Activated naive CD8-positive, alpha-beta T cell treated with anti-CD3 and anti-CD28 coated beads, Interleukin-2, amount 10 ng/mL, durations not matched to agents 7 days and 5 days (primary cell): ENCODE measurements around the gene BTG3. TPM values are rescaled to one million over a fixed set of nuclear protein-coding genes. Genes with fewer than 3 reads are reported as not detected.
A peak's percentile ranks its signal among the peaks of the same experiment; 100 is the strongest.

Experiments used
- ATAC-seq: fragments of 150-1000 bp; cut with Tn5 transposase; one replicate; pipeline ENCODE4 v1.10.0; 2021; ENCODE audit warnings: low read depth, moderate library complexity
- POLR2A ChIA-PET: fragments of 350-600 bp; sonication (Branson Sonifier 250); formaldehyde crosslinking; loops from one replicate; lab custom pipeline; 2021; ENCODE audit warnings: antibody characterized with exemption; lab: Charles Lee
- DNase-seq: peaks from one replicate; pipeline ENCODE4 v3.0.0; 2021
- H3K27ac Mint-ChIP-seq: one replicate; pipeline ENCODE4 v1.8.0; 2022; ENCODE audit warnings: mild to moderate bottlenecking, mixed read lengths
- H3K27me3 Mint-ChIP-seq: one replicate; pipeline ENCODE4 v1.8.0; 2022; ENCODE audit warnings: mild to moderate bottlenecking, moderate library complexity, mixed read lengths
- H3K36me3 Mint-ChIP-seq: one replicate; pipeline ENCODE4 v1.8.0; 2021; ENCODE audit warnings: mild to moderate bottlenecking, mixed read lengths
- H3K4me1 Mint-ChIP-seq: one replicate; pipeline ENCODE4 v1.8.0; 2021; ENCODE audit warnings: mixed read lengths
- H3K4me3 Mint-ChIP-seq: one replicate; pipeline ENCODE4 v1.8.0; 2022; ENCODE audit warnings: mild to moderate bottlenecking, moderate library complexity, mixed read lengths
- H3K9me3 Mint-ChIP-seq: one replicate; pipeline ENCODE4 v1.8.0; 2021; ENCODE audit warnings: mixed read lengths
- total RNA-seq, 2 experiments: library from RNA; stranded (reverse); gene quantifications; one replicate each; pipeline ENCODE4 v1.2.3, GENCODE V29; 2021

Gene BTG3
- total RNA-seq, 2 experiments from 2014 or later, result 36.0 to 37.3 TPM

GRCh38 chr21:17612023-17612564 is 607 bp downstream of the BTG3 start:
- Mint-ChIP-seq H3K4me1 (peaks cover 46% of the 10 kb centered on the region), H3K36me3 (peaks cover 18% of the 10 kb centered on the region), H3K4me3 (peak overlapping the region; percentile 97), H3K9me3 (no peaks in the 10 kb centered on the region), H3K27me3 (peaks cover 2% of the 10 kb centered on the region), H3K27ac (peak overlapping the region; percentile 97)
- ATAC-seq, result no peak
- POLR2A ChIA-PET, result interaction anchor here (0.6 to 1.8 kb wide), 5 partner anchors 20 to 207 kb away, joined by 3 to 14 read pairs (median 3); partner anchors contain the start of gene C21orf91
- peak; percentile 63 for DNase-seq

- Mint-ChIP-seq H3K4me1 (peaks cover 46% of the 10 kb centered on the region), H3K9me3 (no peaks in the 10 kb centered on the region), H3K36me3 (peaks cover 19% of the 10 kb centered on the region), H3K27ac (peak overlapping the region; percentile 97), H3K4me3 (peak overlapping the region; percentile 97), H3K27me3 (peaks cover 2% of the 10 kb centered on the region)
- DNase-seq (peak; percentile 74), ATAC-seq (peak; percentile 57)
- POLR2A ChIA-PET, result interaction anchor here (0.6 to 1.8 kb wide), 5 partner anchors 20 to 207 kb away, joined by 3 to 14 read pairs (median 3); partner anchors contain the start of gene C21orf91
Measured at GRCh38 chr21:17611414-17612022, 1.2 kb downstream of the BTG3 start.

- H3K9me3 Mint-ChIP-seq, result no peaks in the 10 kb centered on the region
Measured at GRCh38 chr21:17610911-17611310, 1.8 kb downstream of the BTG3 start.

GRCh38 chr21:17609681-17610080 is 3.0 kb downstream of the BTG3 start:
- POLR2A ChIA-PET, result no interaction called here
- DNase-seq, result no peak
- H3K27me3 Mint-ChIP-seq, result peaks cover 2% of the 10 kb centered on the region
- peak overlapping the region; percentile 49 for H3K4me3 Mint-ChIP-seq
- peaks cover 19% of the 10 kb centered on the region for H3K36me3 Mint-ChIP-seq
- ATAC-seq, result no peak
- H3K27ac Mint-ChIP-seq, result peak overlapping the region; percentile 30
- no peaks in the 10 kb centered on the region for H3K9me3 Mint-ChIP-seq
- H3K4me1 Mint-ChIP-seq, result peaks cover 42% of the 10 kb centered on the region

More at GRCh38 chr21:17610911-17611310, 1.8 kb downstream of the BTG3 start:
- H3K4me1 Mint-ChIP-seq, result peaks cover 46% of the 10 kb centered on the region
- peaks cover 2% of the 10 kb centered on the region for H3K27me3 Mint-ChIP-seq
- DNase-seq, result no peak
- peak overlapping the region; percentile 97 for H3K27ac Mint-ChIP-seq
- peak overlapping the region; percentile 97 for H3K4me3 Mint-ChIP-seq
- POLR2A ChIA-PET, result interaction anchor here (1.4 to 1.8 kb wide), 2 partner anchors 180 to 208 kb away, joined by 3 to 14 read pairs; partner anchors contain the start of gene C21orf91
- peaks cover 19% of the 10 kb centered on the region for H3K36me3 Mint-ChIP-seq
- no peak for ATAC-seq

GRCh38 chr21:17607684-17608083 is 5.0 kb downstream of the BTG3 start:
- no peaks in the 10 kb centered on the region for H3K9me3 Mint-ChIP-seq
- peaks cover 34% of the 10 kb centered on the region for H3K36me3 Mint-ChIP-seq
- ATAC-seq (no peak), DNase-seq (no peak)
- peak overlapping the region; percentile 42 for H3K4me3 Mint-ChIP-seq
- no peaks in the 10 kb centered on the region for H3K27me3 Mint-ChIP-seq
- H3K27ac Mint-ChIP-seq, result peak overlapping the region; percentile 51
- H3K4me1 Mint-ChIP-seq, result peaks cover 45% of the 10 kb centered on the region
- POLR2A ChIA-PET, result no interaction called here

- POLR2A ChIA-PET, result no interaction called here
- ATAC-seq, result no peak
- no peaks in the 10 kb centered on the region for H3K9me3 Mint-ChIP-seq
- H3K36me3 Mint-ChIP-seq, result peaks cover 38% of the 10 kb centered on the region
- H3K27ac Mint-ChIP-seq, result no peak overlapping the region
- H3K4me1 Mint-ChIP-seq, result peaks cover 22% of the 10 kb centered on the region
- H3K27me3 Mint-ChIP-seq, result no peaks in the 10 kb centered on the region
- no peak for DNase-seq
- no peak overlapping the region for H3K4me3 Mint-ChIP-seq
Measured at GRCh38 chr21:17602874-17603273, 9.8 kb downstream of the BTG3 start.

- H3K27me3 Mint-ChIP-seq, result no peaks in the 10 kb centered on the region
Measured at GRCh38 chr21:17598437-17598836, 14.3 kb downstream of the BTG3 start.

GRCh38 chr21:17597680-17598079 is 15.0 kb downstream of the BTG3 start:
- Mint-ChIP-seq H3K27ac (no peak overlapping the region), H3K27me3 (no peaks in the 10 kb centered on the region), H3K36me3 (peaks cover 35% of the 10 kb centered on the region), H3K4me3 (no peak overlapping the region), H3K4me1 (peaks cover 4% of the 10 kb centered on the region), H3K9me3 (no peaks in the 10 kb centered on the region)
- POLR2A ChIA-PET, result no interaction called here
- DNase-seq (no peak), ATAC-seq (no peak)

More at GRCh38 chr21:17598437-17598836, 14.3 kb downstream of the BTG3 start:
- POLR2A ChIA-PET, result no interaction called here
- Mint-ChIP-seq H3K36me3 (peaks cover 38% of the 10 kb centered on the region), H3K4me3 (no peak overlapping the region), H3K9me3 (no peaks in the 10 kb centered on the region), H3K4me1 (peaks cover 10% of the 10 kb centered on the region), H3K27ac (no peak overlapping the region)
- no peak for DNase-seq
- ATAC-seq, result no peak

- POLR2A ChIA-PET, result no interaction called here
- Mint-ChIP-seq H3K4me1 (no peaks in the 10 kb centered on the region), H3K36me3 (peaks cover 17% of the 10 kb centered on the region), H3K27ac (no peak overlapping the region), H3K27me3 (no peaks in the 10 kb centered on the region), H3K4me3 (no peak overlapping the region), H3K9me3 (peaks cover 2% of the 10 kb centered on the region)
- DNase-seq (no peak), ATAC-seq (no peak)
Measured at GRCh38 chr21:17590430-17590829, 22.3 kb downstream of the BTG3 start.

- no peak for ATAC-seq
Measured at GRCh38 chr21:17585875-17586450, 26.7 kb downstream of the BTG3 start.

GRCh38 chr21:17583898-17584297 is 28.8 kb downstream of the BTG3 start:
- H3K9me3 Mint-ChIP-seq, result peaks cover 2% of the 10 kb centered on the region
- H3K4me3 Mint-ChIP-seq, result no peak overlapping the region
- H3K27ac Mint-ChIP-seq, result no peak overlapping the region
- no peaks in the 10 kb centered on the region for H3K27me3 Mint-ChIP-seq
- no peaks in the 10 kb centered on the region for H3K4me1 Mint-ChIP-seq
- ATAC-seq, result no peak
- H3K36me3 Mint-ChIP-seq, result no peaks in the 10 kb centered on the region
- no peak for DNase-seq
- POLR2A ChIA-PET, result no interaction called here

More at GRCh38 chr21:17585875-17586450, 26.7 kb downstream of the BTG3 start:
- POLR2A ChIA-PET, result no interaction called here
- Mint-ChIP-seq H3K27ac (no peak overlapping the region), H3K36me3 (peaks cover 2% of the 10 kb centered on the region), H3K27me3 (no peaks in the 10 kb centered on the region), H3K4me1 (no peaks in the 10 kb centered on the region), H3K4me3 (no peak overlapping the region), H3K9me3 (peaks cover 2% of the 10 kb centered on the region)
- no peak for DNase-seq

GRCh38 chr21:17580319-17580718 is 32.4 kb downstream of the BTG3 start:
- POLR2A ChIA-PET, result no interaction called here
- H3K27me3 Mint-ChIP-seq, result no peaks in the 10 kb centered on the region
- no peak overlapping the region for H3K27ac Mint-ChIP-seq
- H3K9me3 Mint-ChIP-seq, result no peaks in the 10 kb centered on the region
- no peak for ATAC-seq
- H3K4me1 Mint-ChIP-seq, result no peaks in the 10 kb centered on the region
- no peak overlapping the region for H3K4me3 Mint-ChIP-seq
- no peak for DNase-seq
- H3K36me3 Mint-ChIP-seq, result no peaks in the 10 kb centered on the region

GRCh38 chr21:17578876-17579275 is 33.8 kb downstream of the BTG3 start:
- no peak for ATAC-seq
- no peaks in the 10 kb centered on the region for H3K9me3 Mint-ChIP-seq
- H3K36me3 Mint-ChIP-seq, result no peaks in the 10 kb centered on the region
- peaks cover 3% of the 10 kb centered on the region for H3K27me3 Mint-ChIP-seq
- POLR2A ChIA-PET, result no interaction called here
- no peak overlapping the region for H3K4me3 Mint-ChIP-seq
- no peaks in the 10 kb centered on the region for H3K4me1 Mint-ChIP-seq
- no peak for DNase-seq
- H3K27ac Mint-ChIP-seq, result no peak overlapping the region

- no peak overlapping the region for H3K27ac Mint-ChIP-seq
- no peaks in the 10 kb centered on the region for H3K36me3 Mint-ChIP-seq
- H3K9me3 Mint-ChIP-seq, result no peaks in the 10 kb centered on the region
- H3K4me3 Mint-ChIP-seq, result no peak overlapping the region
- H3K27me3 Mint-ChIP-seq, result peaks cover 3% of the 10 kb centered on the region
- ATAC-seq, result no peak
- POLR2A ChIA-PET, result no interaction called here
- no peaks in the 10 kb centered on the region for H3K4me1 Mint-ChIP-seq
- no peak for DNase-seq
Measured at GRCh38 chr21:17578162-17578561, 34.5 kb downstream of the BTG3 start.
